HFF-Myc (cell line): Measurements from ENCODE around the gene PCDH15.

Experiments used
- DNase-seq: peaks from one replicate; pipeline ENCODE4 v3.0.0-alpha.2; 2011; ENCODE audit warnings: low read depth; ENCODE audit errors: extremely low read depth
- H3K4me3 ChIP-seq: replicated peaks from 2 replicates; pipeline ENCODE4 v1.5.1; 2011; ENCODE audit warnings: low read depth, mild to moderate bottlenecking, control low read depth, low read length
- TF ChIP-seq, protein P1 (sequence below): IDR thresholded peaks from 2 replicates; pipeline ENCODE4 v1.5.1; 2012; ENCODE audit warnings: mild to moderate bottlenecking, low read depth, low read length, control low read depth; ENCODE audit errors: missing control alignments

PCDH15 gene

DNA sequence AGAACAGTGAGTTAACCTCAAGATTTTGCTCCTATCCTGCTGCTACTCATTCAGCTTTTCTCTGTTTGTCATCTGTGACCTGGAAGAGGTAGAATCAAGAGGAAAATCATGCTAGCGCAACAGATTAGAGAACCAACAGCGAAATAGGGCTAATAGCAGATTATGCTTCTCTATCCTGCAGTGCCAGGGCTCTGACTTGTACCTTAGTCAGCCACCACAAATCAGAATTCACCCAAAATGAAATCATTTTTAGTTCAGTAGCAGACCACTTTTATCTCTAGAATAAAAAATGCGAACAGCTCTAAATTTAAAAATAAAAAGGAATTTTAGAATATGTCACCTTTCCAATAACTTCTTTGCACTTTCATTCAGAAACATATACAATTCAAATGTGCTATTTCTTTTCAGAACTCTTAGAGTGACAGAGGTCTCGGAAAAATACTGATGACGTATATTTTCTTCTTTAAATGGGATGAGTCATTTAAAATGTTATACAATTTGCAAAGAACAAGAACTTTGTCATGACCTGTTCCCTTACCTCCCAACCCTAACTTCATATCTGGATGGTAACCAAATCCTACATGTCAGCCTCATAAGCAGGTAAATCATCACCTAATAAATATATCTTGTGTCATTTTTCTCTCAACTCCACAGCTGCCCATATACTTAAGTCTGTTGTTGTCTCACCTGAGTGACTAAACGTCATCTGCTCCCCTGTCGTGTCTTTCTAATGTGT is 896.4 kb downstream of the PCDH15 start:
- H3K4me3 ChIP-seq, result no peak overlapping the region
- TF ChIP-seq, protein P1, sequence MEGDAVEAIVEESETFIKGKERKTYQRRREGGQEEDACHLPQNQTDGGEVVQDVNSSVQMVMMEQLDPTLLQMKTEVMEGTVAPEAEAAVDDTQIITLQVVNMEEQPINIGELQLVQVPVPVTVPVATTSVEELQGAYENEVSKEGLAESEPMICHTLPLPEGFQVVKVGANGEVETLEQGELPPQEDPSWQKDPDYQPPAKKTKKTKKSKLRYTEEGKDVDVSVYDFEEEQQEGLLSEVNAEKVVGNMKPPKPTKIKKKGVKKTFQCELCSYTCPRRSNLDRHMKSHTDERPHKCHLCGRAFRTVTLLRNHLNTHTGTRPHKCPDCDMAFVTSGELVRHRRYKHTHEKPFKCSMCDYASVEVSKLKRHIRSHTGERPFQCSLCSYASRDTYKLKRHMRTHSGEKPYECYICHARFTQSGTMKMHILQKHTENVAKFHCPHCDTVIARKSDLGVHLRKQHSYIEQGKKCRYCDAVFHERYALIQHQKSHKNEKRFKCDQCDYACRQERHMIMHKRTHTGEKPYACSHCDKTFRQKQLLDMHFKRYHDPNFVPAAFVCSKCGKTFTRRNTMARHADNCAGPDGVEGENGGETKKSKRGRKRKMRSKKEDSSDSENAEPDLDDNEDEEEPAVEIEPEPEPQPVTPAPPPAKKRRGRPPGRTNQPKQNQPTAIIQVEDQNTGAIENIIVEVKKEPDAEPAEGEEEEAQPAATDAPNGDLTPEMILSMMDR, result no peak
- no peak for DNase-seq

DNA sequence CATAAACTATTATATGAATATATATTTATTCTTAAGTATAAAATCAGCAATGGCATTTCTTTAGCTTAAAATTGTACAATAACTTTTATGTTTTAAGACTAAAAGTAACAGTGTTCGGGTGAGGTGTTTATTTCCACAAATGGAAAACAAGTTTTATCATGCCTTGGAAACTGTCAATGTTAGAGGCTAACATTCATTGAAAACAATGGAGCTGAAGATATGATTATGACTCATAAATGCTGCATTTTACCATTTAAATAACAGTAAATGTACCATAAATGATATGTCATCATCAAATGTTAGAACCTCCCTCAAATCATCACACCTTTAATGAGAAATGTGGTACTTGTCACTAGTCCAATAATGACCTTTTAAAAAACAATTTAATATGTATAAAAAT is 897.3 kb downstream of the PCDH15 start:
- DNase-seq, result no peak
- no peak overlapping the region for H3K4me3 ChIP-seq
- TF ChIP-seq, protein P1, result no peak

DNA sequence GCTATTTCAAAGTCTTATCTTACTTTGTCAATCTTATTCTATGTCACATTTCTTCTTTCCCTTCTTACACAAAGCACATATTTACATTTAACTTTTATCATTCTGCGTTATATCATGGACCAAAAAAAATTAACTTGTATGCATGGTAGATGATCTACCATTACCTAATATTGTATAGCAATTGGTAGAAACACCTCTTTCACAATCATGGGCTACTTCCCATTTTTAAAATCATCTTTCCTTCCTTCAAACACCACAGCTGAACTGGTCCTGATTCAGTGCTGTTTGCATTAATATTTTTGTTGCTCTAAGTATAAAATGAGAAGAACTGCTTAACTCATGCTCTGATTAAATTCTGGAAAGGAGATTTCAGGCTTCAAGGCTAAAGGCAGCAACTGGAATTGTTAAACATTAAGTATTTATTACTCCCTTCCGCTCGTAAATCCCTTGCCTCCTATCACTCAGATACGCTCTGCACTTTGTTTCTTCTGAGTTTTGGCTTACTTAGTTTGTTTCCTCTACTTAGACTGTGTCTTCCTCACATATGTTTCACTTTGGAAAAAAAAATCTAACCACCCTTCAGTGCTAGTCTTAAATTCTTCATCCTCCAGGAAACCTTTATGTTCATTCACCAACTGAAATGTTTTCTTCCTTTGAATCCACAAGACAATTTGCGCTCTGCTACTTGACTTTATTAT is 901.4 kb downstream of the PCDH15 start:
- DNase-seq, result no peak
- no peak overlapping the region for H3K4me3 ChIP-seq
- TF ChIP-seq, protein P1, result no peak

DNA sequence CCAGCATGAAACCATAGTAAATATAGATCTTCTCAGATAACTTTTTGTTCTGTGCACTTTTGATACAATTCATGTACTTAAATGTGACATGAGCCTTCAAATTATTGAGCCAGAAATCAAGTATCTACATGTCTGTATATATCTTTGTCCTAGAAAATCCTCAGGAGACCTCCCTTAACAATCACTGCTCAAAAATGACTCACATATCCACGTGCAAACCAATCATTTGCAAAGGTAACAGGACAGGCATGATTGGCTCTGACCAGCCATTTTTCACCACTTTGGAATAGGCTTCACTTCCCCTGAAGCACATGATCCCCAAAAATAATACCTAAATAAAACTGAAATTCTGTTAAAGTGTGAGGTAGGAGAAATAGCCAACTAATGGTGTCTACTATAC is 902.5 kb downstream of the PCDH15 start:
- DNase-seq, result no peak
- TF ChIP-seq, protein P1, result no peak
- H3K4me3 ChIP-seq, result no peak overlapping the region

DNA sequence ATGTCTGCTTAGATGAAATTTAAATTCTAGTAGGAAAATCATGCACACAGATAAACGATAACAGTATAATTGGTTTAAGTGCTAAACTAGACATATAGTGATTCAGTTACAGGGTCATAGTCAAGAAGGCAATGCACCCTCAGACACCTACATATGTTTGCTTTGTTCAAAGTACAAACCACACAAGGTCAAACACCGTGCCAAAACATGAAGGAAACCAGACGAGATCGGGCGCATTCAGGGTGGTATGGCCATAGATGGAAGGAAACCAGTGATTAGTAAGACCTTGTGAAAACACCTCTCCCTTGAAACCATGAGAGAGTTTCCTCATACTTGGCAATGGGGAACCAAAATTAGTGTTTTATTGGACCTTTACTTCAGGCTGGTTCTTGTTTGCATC is 906.9 kb downstream of the PCDH15 start:
- no peak overlapping the region for H3K4me3 ChIP-seq
- TF ChIP-seq, protein P1, result no peak
- DNase-seq, result no peak

DNA sequence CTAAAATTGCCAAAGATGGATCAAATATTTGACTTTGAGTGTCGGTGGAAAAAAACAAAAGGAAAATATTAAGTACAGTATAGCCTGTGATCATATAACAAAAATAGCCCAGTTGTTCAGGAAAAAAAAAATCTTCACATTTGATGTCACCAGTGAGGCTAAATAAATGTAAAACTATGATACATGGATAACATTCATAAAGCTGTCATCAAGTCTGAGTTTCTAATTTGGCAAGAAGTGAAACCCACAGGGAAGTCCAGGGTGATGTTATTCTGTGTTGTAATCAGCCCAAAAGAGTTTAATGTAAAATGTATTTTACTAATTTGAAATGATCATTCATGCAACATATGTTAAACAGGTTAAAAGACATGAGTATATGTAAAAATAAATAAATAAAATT is 908.0 kb downstream of the PCDH15 start:
- no peak overlapping the region for H3K4me3 ChIP-seq
- DNase-seq, result no peak
- TF ChIP-seq, protein P1, result no peak
